ENCODE data around the gene CCDC187.
"Not testable (repeated sequence)": the region's sequence is repeated elsewhere in the genome, so short reads cannot be mapped to it uniquely, and the experiment has no call there.

Gene CCDC187

DNA sequence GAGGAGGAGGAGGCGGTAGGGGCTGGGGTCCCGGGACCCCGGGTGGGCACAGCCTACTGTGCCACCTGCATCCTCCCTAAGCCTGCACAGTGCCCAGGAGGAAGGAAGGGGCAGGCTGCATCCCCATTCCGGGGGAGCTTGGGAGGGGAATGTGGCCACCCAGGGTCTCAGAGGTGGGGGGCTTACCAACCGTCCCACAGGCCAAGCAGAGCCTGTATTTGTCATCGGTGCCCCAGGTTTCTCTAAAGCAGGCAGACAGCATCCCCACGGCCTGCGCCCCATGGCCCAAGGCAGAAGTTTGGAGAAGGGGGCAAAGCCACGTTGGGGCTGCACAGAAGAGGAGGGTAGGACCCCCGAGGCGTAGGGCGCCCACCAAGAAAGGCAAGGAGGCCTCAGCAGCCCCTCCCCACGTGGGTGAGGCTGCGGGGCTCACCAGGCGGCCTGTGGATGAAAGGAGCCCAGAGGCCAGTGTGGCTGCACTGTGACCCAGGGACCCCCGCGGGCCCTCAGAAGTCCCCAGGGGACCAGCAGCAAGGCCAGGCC lies 22.9 kb upstream of the CCDC187 start:
- DNase-seq, result no peak

DNA sequence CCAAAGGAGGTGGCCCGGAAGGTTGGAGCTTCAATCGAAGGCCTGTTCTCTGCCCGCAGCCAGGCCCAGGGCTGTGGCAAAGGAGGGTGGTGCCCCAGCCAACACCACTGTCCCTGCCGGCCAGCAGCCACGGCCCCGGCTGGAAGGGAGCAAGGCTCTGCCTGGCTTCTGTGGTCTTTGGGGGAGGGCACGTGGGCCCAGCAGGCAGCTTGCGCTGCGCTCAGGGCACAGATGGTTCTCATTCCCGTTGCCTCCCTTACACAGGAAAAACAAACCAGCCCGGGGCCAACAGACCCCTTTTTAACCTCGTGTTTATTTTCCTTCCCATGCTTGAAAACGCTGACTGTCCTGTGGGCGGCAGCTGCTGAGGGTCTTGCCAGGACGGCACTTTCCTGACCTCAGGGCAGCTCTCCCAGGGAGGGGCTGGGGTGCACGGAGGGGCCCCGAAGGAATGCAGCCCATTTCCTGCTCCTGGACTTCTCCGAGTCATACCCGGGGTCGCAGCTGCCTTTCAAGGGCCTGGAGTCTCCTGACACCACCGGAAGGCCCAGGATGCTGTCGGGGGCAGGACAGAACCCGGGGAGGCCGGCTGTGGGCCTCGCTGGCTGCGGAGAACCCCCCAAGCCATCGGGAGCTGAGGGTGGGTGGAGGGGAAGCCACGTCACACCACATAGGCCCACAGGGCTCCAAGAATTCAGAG lies 22.3 kb upstream of the CCDC187 start:
- DNase-seq, result no peak

DNA sequence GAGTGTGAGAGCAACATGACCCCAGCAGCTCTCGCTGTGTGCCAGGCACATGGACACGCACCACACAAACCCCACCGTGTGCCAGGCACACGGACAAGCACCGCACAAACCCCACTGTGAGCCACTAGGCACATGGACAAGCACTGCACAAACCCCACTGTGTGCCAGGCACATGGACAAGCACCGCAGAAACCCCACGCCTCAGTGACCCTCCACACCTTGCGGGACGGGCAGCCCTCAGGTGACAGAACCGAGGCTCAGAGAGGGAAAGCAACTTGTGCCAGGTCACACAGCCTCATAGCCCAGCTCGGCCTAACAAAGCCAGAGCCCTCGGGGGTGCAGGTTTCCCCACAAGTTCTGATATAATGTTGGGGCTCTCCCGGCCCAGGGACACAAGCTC lies 21.5 kb upstream of the CCDC187 start:
- no peak for DNase-seq

DNA sequence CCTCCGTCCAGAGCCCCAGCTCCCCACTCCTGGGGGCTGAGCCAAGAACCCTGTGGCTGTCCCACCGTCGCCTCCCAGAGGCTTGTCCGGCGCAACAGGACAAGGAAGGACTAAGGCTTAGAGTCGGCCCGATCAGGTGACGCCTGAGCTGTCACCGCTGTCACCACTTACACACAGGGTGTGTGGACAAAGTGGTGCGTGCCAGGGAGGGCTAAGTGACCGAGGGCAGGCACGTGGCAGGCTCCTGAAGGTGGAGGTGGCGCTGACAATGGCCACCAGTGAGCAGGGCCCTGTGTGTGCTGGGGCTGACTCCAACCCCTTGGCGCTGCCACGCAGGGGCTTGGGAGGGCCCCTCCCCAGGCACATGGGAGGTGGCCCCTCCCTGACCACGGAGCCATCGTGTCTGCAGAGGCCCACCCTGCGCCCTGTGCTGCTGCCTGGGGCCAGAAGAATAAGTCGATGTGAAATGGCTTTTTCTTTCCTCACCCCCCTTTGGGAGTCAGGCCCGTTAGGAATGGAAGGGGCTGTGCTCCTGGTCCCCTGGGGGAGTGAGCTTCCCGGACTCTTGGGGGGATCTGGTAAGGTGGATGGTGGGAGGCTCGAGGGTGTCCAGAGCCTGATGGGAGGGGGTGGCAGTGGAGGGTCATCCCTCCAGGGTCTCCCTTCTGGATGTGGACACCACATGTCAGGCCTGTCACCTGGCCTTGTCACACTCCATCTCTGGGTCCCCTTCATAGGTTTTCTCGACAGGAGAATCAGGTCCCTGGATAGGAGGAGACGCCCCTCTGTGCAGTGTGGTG lies 20.8 kb upstream of the CCDC187 start:
- DNase-seq, result no peak

DNA sequence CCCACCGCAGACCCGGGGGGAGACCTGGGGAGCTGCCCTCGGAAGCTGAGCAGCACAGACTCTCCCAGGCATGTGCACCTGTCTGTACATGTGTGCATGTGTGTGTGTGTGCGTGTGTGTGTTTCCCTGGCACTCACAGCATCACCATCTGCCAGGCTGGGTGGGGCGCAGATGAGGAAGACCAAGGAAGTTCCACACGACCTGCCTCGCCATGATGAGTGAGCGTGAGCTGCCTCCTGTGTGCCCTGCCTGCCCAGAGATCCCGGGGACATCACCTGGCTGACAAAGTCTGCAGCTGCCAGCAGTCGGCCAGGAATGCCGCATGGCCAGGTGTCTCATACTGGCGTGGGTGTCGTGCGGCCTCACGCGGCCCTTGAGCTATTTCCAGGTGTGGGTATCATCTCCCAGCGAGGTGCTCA lies 19.5 kb upstream of the CCDC187 start:
- no peak for DNase-seq

DNA sequence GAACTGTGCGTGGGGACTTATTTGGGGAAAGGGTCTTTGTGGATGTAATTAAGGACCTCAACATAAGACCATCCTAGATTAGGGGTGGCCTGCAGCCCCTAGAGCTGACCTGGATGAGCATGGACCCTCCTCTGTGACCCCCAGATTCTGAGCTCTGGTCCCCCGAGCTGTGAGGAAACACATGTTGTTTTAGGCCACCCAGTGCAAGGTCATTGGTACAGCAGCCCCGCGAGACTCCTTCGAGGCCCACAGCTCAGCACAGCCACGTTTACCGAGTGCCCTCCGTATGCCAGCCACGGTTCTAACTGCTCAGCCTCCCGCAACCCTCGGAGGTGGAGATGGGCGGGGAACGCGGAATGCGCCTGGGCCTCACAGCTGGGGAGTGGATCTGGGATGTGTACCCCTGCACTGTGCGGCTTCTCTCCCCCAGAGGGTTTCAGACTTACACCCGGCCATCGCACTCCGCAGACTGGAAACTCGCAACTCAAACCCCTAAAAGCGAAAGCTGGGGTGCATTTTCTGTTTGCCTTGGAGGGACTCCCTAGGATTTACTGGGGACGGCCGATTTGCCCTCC lies 18.9 kb upstream of the CCDC187 start:
- no peak for DNase-seq

DNA sequence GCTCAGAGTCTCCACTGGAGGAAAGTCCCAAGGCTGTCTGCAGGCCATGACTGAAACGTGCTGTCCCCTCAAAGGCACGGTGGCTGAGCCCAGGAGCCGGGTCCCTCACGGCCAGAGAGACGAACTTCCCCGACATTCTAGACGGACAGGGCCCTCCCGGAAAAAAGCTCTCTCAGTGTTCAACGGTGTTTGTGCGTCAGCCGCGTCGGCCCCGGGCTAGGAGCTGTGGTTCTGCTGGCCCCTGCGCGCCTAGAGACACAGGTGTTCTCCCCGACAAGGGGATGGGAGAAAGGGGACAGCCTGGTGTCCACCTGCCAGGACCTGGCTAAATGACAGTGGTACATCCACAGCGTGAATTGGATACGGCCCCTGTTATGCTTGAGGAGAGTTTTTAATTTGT lies 17.7 kb upstream of the CCDC187 start:
- no peak for DNase-seq

DNA sequence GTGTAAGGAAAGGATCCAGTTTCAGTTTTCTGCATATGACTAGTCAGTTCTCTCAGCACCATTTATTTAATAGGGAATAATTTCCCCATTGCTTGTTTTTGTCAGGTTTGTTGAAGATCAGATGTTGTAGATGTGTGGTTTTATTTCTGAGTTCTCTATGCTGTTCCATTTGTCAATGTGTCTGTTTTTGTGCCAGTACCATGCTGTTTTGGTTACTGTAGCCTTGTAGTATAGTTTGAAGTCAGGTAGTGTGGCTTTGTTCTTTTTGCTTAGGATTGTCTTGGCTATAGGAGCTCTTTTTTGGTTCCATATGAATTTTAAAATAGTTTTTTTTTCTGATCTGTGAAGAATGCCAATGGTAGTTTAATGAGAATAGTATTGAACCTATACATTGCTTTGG lies 17.1 kb upstream of the CCDC187 start:
- DNase-seq, result not testable (repeated sequence)

DNA sequence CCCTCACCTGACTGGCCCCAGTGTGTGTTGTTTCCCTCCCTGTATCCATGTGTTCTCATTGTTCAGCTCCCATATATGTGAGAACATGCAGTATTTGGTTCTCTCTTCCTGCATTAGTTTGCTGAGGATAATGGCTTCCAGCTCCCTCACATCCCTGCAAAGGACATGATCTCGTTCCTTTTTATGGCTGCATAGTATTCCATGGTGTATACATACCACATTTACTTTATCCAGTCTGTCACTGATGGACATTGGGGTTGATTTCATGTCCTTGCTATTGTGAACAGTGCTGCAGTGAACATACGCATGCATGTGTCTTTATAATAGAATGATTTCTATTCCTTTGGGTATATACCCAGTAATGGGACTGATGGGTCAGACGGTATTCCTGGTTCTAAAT lies 16.1 kb upstream of the CCDC187 start:
- not testable (repeated sequence) for DNase-seq

DNA sequence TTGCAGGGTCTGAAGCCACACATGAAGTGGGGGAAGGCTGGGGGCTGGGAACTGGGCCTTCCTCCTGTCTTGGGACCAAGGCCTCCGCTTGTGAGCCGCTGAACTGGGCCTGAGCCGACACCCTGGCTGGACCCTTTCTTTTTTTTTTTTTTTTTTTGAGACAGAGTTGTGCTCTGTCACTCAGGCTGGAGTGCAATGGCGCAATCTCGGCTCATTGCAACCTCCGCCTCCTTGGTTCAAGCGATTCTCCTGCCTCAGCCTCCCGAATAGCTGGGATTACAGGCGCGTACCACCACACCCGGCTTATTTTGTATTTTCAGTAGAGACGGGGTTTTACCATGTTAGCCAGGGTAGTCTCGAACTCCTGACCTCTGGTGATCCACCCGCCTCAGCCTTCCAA lies 15.3 kb upstream of the CCDC187 start:
- not testable (repeated sequence) for DNase-seq

DNA sequence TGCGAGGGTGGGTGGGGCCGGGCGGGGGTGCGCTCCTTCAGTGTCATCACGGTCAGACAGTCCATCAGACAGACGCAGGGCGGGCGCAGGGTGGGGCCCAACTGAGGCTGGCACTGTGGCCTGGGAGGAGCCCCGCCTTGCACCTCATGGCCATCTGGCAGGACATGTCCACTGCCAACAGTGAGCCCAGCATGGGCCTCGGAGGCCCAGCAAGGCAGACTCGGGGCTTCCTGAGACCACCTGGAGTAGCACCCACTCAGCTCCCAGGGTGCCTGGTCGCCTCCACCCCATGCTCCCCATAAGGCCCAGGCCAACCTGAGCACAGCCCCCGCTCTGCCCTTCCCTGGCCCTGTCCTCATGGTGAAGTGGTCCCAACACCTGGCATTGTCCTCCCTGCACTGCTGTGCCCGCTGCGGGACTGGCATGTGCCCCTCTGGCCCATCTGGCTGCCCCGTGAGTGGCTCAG lies 14.9 kb upstream of the CCDC187 start:
- no peak for DNase-seq

DNA sequence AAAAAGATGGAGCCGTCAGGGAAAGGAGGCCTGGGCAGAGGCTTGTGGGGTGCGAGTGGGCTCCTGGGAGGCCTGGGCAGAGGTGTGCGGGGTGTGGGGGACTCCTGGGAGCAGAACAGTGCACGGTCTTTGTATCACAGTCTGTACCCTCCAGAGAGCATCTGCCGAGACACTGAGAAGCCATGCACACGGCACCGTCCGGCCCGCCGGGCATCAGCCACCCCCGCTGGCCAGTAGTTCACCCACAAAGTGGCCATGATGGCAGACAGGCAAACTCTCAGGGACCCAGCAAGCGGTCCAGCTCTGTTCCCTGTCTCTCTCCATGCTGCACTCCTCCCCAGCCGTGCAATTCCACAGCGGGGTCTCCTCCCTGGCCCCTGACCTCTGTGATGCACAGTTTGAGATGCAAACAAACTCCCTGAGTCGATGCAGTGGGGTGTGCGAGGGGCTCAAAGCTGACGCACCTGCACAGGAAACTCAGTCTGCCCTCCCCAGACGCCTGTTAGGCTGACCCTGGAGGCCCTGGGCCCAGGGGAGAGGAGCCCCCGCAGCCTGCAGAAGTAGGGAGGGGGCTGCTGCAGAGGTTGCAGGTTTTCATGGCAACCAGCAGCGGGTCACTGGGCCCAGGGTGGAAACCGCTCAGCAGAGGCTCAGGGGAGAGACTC lies 14.3 kb upstream of the CCDC187 start:
- no peak for DNase-seq

DNA sequence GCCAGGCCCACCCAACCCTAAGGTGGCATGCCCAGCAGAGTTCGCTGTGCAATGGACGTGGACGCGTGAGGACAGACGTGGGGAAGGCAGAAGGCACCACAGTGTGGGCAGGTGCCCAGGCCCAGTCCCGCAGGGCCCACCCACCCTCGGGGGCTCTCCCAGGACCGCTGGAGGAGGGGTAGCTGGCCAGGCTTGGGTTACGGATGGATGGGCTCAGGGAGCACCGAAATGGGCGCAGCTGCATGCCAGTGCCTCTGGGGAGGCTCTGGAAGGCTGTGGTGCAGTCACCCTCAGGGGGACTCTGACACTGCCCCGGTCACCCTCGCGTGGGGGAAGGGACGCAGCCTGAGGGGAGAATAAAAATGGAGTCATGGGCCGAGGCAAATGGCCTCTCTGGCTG lies 13.8 kb upstream of the CCDC187 start:
- DNase-seq, result no peak

DNA sequence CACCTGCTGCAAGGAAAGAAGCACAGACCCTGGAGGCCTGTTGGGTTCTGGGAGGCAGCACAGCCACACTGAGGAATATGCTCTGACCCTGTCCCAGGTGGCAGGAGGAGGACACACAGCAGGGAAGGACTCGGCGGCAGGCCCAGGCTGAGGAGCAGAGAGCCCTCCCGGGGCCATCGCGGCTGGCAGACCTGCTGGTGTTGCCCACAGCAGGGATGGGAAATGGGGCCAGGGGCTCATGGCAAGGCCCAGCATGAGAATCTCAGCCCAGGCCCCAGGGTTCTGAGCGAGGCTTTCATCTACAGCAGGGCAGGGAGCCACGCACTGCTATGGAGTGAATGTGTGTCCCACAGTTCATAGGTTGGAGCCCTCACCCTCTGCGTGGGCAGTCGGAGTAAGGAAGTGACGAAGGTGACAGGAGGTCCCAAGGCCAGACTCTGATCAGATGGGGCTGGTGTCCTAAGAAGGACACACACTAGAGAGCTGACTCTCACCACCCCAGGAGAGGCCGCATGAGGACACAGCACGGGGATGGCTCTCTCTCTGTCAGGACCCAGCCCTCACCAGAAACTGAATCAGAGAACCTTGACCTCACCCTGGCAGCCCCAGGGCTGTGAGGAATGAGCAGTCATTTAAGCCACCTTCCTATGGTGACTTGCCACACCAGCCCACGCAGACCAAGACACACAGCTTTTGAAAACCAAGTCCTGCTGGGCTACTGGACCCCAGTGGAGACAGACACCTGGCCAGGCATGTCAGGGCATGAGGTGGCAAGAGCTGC lies 13.2 kb upstream of the CCDC187 start:
- DNase-seq, result no peak

DNA sequence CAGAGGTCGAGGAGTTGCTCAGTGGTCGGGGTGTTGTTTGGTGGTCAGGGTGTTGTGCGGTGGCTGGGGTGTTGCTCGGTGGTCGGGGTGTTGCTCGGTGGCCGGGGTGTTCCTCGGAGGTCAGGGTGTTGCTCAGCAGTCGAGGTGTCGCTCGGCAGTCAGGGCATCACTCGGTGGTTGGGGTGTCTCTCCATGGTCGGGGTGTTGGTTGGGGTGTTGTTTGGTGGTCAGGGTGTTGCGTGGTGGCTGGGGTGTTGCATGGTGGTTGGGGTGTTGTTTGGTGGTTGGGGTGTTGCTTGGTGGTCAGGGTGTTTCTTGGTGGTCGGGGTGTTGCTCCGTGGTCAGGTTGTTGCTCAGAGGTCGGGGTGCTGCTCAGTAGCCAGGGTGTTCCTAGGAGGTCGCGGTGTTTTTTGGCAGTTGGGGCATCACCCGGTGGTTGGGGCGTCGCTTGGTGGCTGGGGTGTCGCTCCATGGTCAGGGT lies 12.4 kb upstream of the CCDC187 start:
- DNase-seq, result no peak

DNA sequence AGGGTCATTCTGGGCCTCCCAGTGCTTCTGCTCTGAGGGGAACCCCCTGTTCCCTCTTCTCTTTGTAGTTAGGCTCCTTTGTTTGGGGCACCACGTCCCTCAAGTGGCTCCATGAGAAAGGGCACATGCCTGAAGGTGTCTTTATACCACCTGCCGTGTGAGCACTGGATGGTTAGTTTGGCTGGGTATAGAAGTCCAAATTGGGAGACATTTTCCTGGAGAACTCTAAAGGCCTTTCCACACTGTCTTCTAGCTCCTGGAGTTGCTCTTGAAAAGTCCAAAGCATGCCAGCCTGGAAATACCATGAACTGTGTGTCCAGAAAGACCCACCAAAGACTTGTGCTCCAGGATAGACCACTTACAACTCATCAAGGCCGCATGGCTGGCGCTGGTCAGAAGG lies 11.1 kb upstream of the CCDC187 start:
- DNase-seq, result no peak

DNA sequence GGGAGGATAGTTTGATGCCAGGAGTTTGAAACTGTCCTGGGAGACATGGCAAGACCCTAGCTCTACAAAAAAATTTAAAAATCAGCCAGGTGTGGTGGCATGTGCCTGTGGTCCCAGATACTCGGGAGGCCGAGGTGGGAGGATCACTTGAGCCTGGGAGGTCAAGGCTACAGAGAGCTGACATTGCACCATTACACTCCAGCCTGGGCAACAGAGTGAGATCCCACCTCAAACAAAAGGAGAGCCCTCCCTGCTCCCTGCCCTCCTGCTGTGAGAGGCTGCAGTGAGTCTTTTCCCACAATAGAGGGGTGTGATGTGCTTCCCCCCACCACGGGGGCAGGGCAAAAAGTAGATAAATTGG lies 10.1 kb upstream of the CCDC187 start:
- no peak for DNase-seq

DNA sequence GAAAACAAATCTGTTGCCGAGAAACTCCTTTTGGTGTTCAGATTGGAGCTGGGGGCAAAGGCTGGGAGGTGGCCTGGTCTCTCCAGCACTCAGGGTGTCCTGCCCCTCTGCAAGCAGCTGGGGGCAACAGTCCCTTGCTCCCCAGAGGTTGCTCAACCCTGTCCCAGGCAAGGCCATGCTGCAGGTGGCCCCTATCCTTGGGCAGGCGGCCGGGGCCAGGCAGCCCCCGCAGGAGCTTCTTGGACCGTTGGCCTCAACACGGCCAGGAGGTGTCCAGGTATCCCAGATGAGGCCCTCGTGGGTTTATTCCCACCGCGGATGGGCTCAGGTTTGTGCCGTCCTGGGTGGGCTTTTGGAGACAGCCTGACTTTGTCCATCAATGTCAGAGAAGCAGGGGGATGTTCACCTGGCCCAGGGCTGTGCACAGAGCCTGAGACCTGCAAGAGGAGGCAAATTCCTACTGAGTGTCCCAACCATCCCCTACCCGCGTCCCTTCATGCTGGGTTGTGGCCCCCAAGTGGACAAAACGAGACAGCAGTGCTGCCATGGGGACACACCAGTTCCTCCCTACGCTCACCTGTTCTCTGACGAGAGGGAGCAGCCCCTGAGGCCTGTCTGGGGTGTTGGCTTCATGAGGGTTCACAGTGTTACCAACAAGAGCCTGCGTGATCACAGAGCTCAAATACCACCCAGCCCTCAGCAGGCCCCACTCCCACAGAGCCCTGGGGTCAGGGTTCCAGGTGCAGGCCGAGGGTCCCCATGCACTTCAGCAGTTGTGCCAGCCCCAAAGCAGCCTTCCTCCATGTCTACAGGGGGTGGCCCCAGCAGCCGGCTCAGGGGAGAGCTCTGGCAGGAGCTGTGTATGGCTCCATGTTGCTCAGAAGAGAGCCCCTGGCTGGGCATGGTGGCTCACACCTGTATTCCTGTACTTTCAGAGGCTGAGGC lies 9.5 kb upstream of the CCDC187 start:
- DNase-seq, result no peak

DNA sequence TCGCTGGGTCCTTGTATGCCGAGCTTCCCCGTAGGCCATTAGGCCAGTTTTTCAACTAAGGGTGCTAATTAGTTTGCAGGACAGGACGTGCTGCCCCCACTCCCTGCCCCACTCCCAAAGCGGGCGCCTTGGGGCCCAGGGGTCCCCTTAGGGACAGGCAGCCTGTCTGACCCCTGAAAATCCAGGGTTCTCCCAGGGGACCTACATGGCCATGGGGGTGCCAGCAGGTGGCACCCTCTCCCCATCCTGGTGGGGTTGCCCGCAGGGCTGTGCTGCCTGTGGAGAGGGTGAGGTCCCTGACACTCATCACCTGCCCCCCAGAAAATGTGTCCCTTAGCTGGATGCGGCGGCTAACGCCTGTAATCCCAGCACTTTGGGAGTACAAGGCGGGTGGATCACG lies 8.5 kb upstream of the CCDC187 start:
- DNase-seq, result no peak

DNA sequence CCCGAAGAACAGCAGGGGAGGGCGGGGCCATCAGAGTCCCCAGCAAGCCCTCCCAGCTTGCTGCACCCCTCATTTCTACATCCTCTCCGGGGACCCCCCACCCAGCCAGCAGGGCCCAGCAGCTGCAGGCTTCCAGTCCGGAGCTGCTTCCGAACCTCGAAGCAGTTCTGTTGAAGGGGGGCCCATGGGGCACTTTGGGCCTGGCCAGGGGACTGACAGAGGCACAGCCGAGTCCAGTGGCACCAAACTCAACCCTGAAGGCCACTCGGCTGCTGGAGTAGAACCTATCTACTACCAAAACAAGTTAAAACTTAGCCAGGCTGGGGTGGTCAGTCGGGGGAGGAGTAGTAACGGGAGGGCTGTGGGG lies 8.1 kb upstream of the CCDC187 start:
- no peak for DNase-seq

Data from cortex of kidney (tissue), 1 donor.